ENCODE results near the gene DPP4. TPM values are rescaled to one million over a fixed set of nuclear protein-coding genes. Genes with fewer than 3 reads are reported as not detected.

DPP4 gene
- total and polyA plus RNA-seq, 2 of the 13 experiments (the other 11 are each of a cell fraction or from before 2014, with no cell fraction given) = 39.4 to 109 TPM

DNA sequence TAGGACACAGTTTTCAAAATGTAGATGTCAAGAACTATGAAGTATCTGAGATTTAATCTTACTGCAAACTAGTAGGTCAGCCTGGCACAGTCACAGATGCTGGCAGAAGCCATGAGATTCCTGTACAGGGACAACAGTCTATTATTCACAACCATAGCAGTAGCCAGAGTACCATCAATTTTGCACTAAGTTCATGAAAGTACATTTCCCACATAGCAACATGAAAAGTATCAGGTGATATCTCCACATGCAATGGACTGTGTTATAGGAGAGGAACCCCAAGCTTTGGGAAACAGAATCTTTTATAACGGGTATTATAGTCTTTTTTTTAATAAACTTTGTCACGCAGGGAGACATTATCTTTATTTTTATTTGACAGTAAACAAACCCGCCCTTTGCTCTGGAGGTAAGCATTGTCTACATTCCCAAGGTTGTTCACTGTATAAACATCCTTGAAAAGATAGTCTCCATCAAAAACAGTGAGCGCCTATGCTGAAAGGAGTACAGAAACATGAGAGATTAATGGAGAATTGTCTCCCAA is 33.4 kb upstream of the DPP4 start (continued):
- TF ChIP-seq YY1 (IDR thresholded peaks at IDR 0.05; ENCODE audit: insufficient read depth, insufficient replicate concordance, low read depth, low read length) = no peak
- no peak for TF ChIP-seq PLSCR1 (CRISPR knock-in tag; IDR thresholded peaks at IDR 0.05; ENCODE audit: borderline replicate concordance)
- no peak for TF ChIP-seq ZNF615 (CRISPR knock-in tag; IDR thresholded peaks at IDR 0.05; ENCODE audit: borderline replicate concordance)
- TF ChIP-seq, protein P1, sequence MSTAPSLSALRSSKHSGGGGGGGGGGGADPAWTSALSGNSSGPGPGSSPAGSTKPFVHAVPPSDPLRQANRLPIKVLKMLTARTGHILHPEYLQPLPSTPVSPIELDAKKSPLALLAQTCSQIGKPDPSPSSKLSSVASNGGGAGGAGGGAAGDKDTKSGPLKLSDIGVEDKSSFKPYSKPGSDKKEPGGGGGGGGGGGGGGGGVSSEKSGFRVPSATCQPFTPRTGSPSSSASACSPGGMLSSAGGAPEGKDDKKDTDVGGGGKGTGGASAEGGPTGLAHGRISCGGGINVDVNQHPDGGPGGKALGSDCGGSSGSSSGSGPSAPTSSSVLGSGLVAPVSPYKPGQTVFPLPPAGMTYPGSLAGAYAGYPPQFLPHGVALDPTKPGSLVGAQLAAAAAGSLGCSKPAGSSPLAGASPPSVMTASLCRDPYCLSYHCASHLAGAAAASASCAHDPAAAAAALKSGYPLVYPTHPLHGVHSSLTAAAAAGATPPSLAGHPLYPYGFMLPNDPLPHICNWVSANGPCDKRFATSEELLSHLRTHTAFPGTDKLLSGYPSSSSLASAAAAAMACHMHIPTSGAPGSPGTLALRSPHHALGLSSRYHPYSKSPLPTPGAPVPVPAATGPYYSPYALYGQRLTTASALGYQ (CRISPR knock-in tag; IDR thresholded peaks at IDR 0.05) = peak; percentile 66; the same call in 1 of the 2 replicates
- 0 out of 2 replicates have a peak, but pooled peaks have one; percentile 10 for TF ChIP-seq STAG1 (CRISPR knock-in tag; IDR thresholded peaks at IDR 0.05)
- TF ChIP-seq, protein P2, sequence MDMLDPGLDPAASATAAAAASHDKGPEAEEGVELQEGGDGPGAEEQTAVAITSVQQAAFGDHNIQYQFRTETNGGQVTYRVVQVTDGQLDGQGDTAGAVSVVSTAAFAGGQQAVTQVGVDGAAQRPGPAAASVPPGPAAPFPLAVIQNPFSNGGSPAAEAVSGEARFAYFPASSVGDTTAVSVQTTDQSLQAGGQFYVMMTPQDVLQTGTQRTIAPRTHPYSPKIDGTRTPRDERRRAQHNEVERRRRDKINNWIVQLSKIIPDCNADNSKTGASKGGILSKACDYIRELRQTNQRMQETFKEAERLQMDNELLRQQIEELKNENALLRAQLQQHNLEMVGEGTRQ (IDR thresholded peaks at IDR 0.05; ENCODE audit: low read depth, low read length) = no peak
- TF ChIP-seq, protein P2 (CRISPR knock-in tag; IDR thresholded peaks at IDR 0.05; ENCODE audit: borderline replicate concordance) = no peak
- no peak for TF ChIP-seq FOSL1 (CRISPR knock-in tag; IDR thresholded peaks at IDR 0.05; ENCODE audit: borderline replicate concordance)
- no peak for TF ChIP-seq ZZZ3 (CRISPR knock-in tag; IDR thresholded peaks at IDR 0.05; ENCODE audit: borderline replicate concordance)
- TF ChIP-seq ASH2L (IDR thresholded peaks at IDR 0.05; ENCODE audit: insufficient read length, low read depth, low read length) = peak; percentile 26
- no peak for TF ChIP-seq HNRNPUL1 (IDR thresholded peaks at IDR 0.05; ENCODE audit: low read depth, low read length)
- TF ChIP-seq ZIK1 (CRISPR knock-in tag; IDR thresholded peaks at IDR 0.05; ENCODE audit: borderline replicate concordance, low read depth) = no peak
- no peak for TF ChIP-seq POGZ (CRISPR knock-in tag; IDR thresholded peaks at IDR 0.05)
- TF ChIP-seq NCOA1 (CRISPR knock-in tag; IDR thresholded peaks at IDR 0.05) = no peak
- no peak for TF ChIP-seq NAIF1 (CRISPR knock-in tag; IDR thresholded peaks at IDR 0.05; ENCODE audit: borderline replicate concordance)
- no peak for TF ChIP-seq RFX5 (IDR thresholded peaks at IDR 0.05; ENCODE audit: low read depth, low read length)
- no peak for TF ChIP-seq RORA (CRISPR knock-in tag; IDR thresholded peaks at IDR 0.05)
- no peak for TF ChIP-seq ZBTB33 (CRISPR knock-in tag; IDR thresholded peaks at IDR 0.05)
- no peak for TF ChIP-seq ZNF234 (CRISPR knock-in tag; conservative IDR thresholded peaks at IDR 0.05)
- TF ChIP-seq SNAI1 (CRISPR knock-in tag; IDR thresholded peaks at IDR 0.05; ENCODE audit: borderline replicate concordance) = no peak
- TF ChIP-seq, protein P3, sequence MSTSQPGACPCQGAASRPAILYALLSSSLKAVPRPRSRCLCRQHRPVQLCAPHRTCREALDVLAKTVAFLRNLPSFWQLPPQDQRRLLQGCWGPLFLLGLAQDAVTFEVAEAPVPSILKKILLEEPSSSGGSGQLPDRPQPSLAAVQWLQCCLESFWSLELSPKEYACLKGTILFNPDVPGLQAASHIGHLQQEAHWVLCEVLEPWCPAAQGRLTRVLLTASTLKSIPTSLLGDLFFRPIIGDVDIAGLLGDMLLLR (CRISPR knock-in tag; IDR thresholded peaks at IDR 0.05) = no peak
